NT2/D1 (cell line): Measurements from ENCODE around the gene GAK.

ENCODE experiments used
- YY1 ChIP-seq: IDR thresholded peaks from 2 replicates; pipeline ENCODE4 v1.6.1; 2011; ENCODE audit not compliant: insufficient read length, insufficient read depth
- ZNF274 ChIP-seq: IDR thresholded peaks from 2 replicates; pipeline ENCODE4 v1.6.1; 2011; ENCODE audit warnings: mild to moderate bottlenecking, low read depth, low read length

DNA sequence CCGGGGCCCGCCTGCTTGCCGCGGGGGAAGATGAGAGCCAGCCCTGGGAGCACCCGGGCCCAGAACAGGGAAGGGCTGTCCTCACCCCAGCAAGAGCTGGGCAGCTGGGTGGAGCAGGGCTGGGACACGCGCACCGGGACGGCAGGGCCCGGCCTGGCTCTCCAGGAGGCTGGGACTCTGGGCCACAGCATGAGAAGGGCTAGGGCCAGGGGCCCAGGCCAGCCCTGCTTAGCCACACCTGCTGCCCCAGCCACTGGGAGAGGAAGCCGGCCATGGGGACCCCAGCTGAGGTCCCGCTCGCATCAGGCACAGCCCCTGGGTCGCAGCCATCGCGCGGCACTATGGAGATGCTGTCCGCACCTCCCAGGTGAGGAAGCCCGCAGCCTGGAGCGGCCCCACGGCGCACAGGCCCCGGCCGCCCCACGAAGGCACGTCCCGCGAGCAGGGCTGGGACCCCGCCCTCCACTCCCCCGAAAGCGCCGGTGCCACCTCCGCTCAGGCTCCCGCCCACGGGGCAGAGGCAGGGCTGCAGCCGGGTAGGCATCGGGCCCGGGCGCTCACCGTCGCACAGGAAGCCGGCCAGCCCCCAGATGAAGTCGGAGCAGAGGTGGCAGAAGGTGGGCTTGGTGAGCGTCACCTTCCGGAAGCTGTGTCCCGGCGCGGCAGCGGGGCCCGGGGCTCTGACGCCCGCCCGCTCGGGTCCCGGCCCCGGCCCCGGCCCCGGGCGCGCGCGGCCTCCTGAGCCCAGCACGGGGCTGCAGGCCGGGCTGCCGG is 40.7 kb upstream of the GAK start:
- TF ChIP-seq YY1 (no peak), ZNF274 (no peak)
